GM19240 (cell line): ENCODE data around the gene CENPM.
A peak's percentile ranks its signal among the peaks of the same experiment; 100 is the strongest.

Source experiments
- DNase-seq: peaks from one replicate; pipeline ENCODE4 v3.0.0; 2011; ENCODE audit warnings: low spot score; ENCODE audit not compliant: insufficient read length

Gene CENPM, protein sequence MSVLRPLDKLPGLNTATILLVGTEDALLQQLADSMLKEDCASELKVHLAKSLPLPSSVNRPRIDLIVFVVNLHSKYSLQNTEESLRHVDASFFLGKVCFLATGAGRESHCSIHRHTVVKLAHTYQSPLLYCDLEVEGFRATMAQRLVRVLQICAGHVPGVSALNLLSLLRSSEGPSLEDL

DNA sequence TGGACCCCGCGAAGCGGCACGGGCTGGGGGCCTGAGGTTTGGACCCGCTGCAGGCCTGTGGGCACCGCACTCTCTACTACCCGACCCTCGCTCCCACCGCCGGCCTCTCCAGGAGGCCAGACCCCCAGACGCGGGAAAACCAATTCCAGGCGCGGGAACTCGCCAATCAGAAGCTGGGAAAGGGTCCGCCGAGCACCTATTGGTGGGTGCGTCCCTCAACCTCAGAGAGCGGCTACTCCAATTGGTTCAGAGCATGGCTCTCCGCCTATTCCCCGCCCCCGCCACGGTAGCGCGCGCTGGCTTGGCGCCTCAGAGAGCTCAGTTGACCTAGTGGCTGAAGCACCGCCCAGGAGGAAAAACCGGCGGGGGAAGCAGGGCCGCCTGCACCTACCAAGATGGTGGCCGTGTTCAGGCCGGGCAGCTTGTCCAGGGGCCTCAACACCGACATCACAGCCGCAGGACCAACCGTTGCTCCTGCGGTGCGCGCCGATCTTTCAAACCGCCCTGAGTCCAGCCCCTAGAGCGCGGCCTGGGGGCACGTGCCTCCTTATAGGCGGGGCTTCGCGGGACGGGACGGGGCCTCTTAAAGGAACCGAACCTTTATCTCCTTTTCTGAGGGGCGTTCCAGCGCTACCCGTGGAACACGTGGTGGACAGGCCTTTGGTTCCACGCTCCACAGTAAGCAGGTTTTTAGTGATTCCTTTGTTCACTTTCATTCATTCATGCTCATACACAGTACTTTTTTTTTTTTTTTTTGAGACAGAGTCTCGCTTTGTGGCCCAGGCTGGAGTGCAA lies at the start of gene CENPM:
Gene CENPM (minus strand): TSS at position 524 of the 795 bp plus-strand sequence. CDS start 76 bp downstream, at position 448.
- DNase-seq: peak; percentile 54

DNA sequence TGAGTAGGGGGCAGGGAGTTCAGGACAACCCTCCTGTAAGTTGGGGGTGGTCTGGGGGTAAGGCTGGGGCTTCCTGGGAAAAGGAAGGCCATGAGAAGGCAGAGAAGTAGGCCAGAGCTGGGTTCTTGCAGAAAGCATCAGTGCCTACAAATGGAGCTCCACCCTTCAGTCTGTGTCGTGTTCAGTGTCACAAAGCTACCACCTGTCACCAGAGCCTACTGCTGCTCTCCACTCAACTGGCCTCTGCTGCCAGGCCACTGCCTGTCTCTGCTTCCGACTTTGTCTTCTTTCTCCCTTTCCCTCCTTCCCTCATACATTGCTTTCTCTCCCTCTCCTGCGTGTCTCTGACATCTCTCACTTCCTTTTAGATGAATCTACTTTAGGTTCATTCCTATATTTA lies 48.3 kb upstream of the CENPM start:
- no peak for DNase-seq

DNA sequence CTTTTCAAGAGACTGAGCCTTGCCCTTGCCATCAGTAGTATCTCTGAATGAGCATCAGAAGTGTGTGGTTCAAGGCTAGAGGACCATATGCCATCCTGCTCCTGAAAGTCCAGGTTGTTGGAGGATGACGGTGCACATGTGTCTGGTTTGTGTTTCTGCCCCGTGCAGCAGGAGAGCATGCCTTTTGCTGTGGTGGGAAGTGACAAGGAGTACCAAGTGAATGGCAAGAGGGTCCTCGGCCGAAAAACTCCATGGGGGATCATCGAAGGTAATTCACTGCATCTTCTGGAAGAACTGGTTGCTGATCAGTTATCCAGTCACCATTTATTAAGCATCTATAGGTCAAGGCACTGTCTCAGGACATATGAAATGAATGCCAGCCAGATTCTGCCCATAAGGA lies 45.5 kb upstream of the CENPM start:
- DNase-seq: no peak

DNA sequence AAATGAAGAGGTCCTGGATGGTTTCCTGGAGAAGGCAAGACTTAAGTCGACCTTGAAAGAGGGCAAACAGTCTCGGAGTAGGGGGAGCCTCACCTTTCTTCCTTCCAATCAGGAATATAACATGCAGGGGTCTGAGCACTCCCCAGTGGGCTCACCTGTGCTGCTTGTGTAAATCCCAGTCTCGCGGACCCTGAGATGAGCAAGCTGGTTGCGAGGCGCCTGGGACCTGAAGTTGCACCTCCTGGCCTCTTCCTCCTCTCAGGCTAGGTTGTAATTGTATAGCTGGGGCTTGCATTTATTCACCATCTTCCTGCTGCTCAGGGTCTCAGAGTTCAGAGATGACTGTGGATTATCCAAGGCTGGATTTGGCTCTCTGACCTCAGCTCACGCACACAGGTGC lies 44.2 kb upstream of the CENPM start:
- no peak for DNase-seq

DNA sequence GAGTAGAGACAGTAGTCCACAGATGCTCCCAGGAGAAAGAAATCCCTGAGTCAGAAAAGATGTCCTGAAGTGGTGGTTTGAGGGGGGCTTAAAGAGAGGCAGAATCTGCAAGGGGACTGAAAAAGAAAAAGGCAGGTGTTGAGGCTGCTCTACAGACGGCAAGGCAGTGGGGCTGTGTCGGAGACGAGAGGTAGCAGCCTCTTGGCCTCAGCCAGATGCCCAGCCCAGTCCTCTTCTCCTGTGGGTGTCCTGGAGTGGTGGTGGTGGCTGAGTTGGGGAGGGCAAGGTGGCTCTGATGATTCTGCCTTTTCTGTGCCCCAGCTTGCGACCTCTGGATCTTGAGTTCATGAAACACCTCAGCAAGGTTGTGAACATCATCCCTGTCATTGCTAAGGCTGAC lies 42.3 kb upstream of the CENPM start:
- DNase-seq: no peak

DNA sequence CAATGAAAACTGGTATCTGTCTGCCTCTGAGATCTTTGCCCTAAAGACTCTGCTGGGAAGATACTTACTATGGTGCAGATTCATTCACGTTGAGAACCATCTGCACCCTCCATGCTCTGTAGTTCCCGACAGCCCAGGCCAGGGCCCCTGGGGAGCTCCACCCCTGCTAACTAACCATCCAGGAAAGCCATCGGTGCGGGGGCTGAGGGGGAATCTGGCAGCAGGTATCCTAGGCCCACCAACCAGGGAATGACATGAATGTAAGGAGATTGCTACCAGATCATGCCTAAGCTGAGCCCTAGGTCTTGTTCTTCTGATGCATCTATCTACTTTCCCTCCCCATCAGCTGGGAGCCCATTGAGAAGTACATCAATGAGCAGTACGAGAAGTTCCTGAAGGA lies 40.3 kb upstream of the CENPM start:
- DNase-seq: no peak

DNA sequence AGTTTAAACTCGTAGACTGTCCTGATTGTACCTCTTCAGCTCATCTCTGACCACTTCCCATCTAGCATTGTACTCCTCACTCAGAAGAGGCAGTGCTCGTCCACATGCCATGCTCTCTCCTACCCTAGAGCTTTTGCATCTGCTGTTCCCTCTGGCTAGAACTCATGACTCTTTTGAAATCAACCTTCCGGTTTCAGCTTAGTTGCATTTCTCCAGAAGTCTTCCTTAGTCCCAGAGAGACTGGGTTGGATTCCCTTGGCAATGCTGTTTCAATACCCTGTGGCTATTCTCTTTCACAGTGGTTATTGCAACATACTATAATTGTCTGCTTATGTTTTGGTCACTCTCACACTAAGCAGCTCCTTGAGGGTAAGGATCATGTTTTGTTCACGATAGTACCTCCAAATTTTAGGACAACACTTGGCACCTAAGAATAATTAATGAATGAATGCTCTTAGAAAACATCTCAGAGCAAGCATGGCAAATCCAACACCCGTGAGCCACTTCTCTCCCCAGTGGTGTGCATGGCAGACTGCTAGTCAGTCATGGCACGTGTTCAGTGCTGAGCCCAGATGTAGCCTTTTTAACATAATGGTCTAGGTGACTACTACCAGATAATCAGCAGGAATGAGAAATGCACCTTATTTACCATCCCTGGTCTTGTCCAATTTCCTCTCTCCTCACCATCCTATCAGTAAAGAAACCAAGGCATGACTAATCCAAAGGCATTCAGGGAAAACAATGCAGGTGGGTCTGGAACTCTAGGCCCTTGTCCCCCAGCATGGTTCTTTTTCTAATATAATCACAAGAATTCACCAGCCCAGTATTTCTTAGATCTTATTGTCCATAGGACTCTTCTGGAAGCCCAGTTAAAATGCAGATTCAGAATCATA lies 36.8 kb upstream of the CENPM start:
- DNase-seq: no peak

DNA sequence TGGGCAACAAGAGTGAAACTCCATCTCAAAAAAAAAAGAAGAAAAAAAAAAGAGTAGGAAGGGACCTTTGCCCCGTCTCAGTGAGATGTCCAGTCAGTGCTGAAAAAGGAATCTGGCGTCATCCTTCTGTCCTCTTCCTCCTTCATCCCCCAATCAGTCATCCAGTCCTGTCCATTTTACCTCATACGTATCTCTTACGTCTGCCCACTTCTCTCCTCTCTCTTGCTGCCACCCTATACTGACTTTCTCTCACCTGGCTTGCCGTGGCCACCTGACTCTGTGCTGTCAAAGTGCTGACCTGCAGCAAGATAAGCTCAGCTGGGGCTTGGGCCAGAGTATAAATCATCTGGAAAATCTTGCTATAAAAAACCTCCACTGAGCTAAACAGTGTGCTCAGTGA lies 35.9 kb upstream of the CENPM start:
- DNase-seq: no peak

DNA sequence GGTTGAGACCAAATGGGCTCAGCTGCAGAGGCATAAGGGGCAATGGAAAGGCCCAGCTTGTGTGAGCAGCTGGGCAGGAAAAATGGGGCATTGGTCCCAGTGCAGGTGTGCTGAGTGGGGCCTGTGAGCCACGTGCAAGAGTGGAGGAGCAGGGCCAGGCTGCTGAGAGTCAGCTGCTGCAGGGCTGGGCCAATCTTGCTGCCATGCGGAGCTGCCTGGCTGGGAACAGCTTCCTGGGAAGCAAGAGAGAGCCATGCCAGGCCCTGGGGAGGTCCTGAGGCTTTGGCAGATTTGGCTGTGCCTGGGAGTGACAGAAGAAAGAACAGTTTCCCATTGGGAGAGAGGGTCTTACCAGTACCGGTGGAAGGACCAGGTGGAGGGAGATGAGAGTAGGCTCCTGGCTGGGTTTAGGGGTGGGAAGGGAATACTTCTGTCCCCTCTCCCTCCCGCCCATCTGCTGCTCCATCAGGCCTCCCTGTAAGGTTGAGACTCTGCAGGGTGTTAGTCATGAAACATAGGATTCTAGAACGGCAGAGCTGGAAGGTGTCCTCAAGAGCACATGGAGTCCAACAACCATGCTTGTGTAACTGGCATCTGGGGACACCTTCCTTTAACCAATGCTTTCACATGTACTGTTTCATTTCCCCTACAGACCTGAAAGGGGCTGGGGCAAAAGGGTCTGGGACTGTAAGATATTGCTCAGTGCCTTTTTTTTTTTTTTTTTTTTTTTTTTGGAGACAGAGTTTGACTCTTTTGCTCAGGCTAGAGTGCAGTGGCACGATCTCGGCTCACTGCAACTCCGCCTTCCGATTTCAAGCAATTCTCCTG lies 32.7 kb upstream of the CENPM start:
- no peak for DNase-seq

DNA sequence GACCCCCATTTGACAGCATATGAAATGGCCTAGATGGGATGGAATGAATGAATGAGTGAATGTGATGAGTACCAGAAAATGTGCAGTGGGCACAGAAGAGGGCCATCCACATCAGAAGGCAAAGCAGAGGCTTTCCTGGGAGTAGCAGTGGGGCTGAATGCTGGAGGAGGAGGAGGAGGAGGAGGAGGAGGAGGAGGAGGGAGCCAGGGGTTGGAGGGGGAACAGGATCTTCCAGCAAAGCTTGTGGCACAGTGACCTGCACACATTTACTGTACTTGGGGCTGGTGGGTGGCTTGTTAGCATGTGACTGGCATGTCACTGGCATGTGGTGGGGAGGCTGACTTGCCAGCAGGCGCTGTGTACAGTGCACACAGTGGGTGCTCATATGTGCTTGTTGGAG lies 31.8 kb upstream of the CENPM start:
- no peak for DNase-seq

DNA sequence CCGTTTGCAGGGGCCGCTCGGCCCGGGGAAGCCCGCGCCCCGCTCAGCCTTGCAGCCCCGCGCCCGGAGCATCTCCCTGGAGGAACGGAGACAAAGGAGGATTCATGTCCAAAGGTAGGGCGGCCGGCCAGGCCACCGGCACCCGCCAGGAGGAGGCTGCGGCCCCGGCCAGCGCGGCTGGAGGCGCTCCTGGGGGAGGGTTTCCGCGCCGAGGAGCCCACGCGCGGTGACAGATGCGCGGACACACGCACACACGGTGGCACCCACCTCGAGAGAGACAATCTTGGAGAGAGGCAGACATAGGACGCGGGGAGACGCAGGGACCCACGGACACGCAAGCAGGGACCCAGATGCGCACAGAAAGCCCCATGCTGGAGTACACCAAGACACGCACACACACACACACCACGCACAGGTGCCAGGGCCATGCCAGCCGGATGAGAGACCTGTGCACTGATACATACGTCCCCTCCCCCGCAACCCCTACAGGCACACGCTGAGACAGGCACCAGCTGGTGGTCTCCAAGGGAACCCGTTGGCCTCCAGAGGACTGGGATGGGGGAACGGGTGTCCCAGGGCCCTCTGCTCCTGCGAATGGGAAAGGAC lies 30.1 kb upstream of the CENPM start:
- no peak for DNase-seq

DNA sequence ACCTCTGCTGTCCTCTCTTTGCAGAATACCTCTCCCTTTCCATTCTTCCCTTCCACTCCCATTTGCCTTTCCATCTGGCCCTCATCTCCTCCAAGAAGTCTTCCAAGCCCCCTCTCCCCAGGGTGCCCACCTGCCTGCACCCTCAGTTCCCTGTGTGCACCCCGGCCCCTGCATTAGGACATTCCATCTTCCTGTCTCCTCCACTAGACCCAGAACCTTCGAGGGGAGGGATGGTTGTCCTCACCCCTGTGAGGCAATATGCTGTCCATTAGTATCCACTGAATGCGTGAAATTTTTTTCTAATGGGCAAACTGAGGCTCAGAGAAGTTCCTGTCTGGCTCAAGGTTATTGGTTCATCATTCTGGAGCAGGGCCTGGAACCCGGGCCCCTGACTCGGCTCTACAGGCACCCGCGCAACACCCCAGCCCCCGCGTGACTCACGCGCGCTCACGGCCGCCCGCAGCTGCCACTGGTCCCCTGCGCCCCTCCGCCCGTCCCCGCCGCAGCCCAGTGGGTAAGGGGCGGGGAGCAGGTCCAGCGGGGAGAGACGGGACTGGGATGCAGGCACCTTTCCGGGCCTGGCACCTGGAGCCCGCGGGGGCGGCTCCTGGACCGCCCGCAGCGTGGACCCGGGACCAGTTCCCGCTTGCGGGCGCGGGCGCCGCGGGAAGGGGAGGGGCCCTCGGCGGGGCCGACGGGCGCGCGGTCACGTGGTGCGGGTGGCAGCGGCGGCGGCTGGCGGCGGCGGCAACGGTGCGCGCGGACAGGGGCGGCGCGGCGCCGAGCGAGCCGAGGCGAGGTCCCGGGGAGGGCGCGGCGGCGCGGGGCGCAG lies 29.3 kb upstream of the CENPM start:
- DNase-seq: no peak

DNA sequence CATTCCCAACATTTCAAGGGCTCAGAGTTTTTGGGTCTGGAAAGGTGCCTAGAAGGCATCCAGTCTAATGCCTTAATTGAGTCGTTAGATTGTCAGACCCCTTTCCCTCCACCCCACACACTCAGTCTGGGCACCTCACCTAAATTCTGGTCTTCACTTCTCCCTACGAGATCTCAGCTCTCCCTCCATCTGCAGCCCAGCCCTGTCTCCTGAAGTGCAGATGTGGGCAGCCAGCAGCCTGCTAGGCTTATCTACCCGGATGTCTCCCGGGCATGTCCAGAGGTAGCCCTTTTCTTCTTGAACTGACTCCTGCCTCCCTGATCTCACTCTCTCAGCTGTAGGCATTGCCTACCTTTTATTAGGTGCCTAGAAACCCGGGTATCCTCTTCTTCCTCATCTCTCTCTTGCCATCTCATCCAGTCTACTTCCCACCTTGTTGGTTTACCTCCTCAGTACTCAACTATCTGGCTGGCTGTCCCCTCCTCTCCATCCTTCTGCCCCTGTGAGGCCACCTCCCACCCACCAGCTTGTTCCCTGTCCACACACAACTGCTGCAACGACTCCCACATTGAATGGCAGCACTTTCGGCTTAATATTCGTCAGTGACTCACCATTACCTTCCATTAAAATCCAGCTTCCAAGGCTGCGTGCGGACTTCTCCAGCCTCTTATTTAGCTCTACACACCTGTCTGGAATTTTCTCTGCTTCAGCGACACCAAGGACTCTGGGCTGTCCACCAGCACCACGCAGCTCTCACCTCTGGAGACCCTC lies 28.5 kb upstream of the CENPM start:
- DNase-seq: no peak

DNA sequence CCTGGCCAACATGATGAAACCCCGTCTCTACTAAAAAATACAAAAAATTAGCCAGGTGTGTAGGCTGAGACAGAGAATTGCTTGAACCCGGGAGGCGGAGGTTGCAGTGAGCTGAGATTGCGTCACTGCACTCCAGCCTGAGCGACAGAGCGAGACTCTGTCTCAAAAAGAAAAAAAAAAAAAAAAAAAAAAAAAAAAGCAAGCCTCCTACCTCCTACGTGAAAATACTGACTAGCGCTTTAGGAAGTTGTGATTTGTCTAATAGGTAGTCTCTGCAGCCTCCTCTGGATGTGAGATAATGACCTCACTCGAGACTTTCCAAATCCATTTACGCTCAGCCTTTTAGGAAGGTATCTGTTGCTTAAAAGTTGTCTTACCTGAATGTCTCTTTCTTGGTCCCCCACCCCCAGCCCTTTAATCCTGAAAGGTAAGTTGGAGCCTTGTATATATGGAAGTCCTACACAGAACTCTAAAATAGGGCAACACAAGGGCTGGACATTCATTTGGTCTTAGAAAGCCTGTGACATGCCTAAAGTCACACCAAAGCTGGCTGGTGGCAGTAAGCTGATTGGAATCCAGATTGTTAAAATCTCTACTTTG lies 27.8 kb upstream of the CENPM start:
- no peak for DNase-seq

DNA sequence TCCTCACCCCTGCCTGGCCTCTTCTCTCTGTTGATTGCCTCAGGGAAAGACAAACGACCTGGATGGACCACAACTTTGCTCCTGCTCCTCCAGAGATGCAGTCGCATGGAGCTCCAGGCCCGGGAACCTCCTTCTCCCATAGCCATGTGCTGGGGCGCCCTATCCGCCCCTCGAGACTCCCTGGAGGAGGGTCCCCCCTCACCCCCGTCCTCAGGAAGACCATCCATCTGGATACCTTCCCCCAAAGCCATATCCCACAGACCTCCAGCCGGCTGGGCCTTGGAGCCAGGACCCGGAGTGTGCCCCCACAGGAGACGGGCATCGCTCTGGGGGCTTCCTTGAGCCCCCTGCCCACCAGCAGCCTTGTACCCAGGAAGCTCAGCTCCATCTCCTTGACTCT lies 24.5 kb upstream of the CENPM start:
- no peak for DNase-seq

DNA sequence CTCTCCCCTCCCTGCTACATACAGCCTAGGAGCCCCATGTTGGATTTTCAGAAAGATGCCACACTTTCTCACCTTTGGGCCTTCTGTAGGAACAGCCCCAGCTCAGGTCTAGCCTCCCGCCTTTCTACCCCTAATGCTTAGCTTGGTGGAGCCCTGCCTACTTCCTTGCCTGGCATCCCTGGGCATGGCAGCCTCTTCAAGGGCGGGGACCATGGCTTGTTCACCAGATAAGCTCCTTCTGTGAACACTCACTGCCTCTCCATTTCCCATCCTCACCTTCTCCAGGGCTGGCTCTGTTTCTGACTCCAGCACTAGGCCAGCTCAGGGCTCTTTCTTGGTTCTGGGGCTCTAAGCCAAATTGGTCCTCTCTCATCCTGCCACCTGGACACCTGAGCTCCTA lies 23.6 kb upstream of the CENPM start:
- no peak for DNase-seq

DNA sequence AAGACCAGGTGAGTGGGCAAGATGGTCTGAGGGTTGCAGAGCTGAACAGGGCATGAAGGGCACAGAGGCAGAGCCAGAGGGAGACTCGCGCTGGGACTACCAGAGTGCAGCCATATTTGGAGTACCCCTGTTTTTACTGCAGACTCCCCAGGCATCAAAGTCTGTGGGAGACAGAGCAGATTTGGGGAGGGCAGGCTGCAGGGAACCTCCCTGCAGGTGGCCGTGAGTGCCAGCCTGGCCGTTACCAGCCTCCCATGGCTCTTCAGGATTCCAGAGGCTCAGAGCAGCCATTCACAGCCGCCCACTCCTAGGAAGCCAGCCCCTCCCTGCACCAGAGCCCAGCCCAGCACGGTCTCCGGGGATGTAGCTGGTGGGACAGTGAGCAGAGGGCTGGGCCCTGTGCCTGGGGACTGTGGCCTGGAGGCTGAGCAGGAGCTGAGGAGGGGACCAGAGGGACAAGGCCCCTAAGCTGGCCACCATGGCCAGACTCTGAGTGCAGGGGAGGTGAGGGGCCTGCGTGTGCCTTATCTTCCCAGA lies 22.2 kb upstream of the CENPM start, which contains the start of gene SEPTIN3:
Gene SEPTIN3 (plus strand): TSS at position 334 of the 537 bp plus-strand sequence. CDS start 2,050 bp downstream, outside the sequence.
- DNase-seq: no peak

DNA sequence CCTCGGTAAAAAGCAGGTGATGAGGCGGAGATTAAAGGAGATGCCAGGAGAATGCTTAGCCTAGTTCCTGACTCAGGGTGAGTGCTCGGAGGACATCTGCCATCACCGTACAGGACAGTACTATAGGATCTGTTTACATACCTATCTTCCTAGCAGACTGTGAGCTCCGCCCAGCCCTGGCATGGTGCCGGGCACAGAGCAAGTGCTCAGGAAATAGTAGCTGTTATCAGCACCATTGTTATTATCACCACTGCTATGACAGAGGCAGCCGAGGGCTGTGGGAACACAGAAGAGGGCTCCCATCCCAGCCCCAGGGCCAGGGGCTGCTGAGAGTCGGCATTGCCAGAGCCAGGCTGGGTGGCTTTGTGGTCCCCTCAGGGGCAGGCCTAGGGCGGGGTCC lies 21.6 kb upstream of the CENPM start:
- DNase-seq: no peak
